GM21723 (cell line): ENCODE measurements around the gene LRPAP1.
"Not testable (repeated sequence)": the region's sequence is repeated elsewhere in the genome, so short reads cannot be mapped to it uniquely, and the experiment has no call there.

Experiments
- ATAC-seq: cut with Tn5 transposase; IDR thresholded peaks from one replicate; pipeline ENCODE4 v1.9.1; 2021; ENCODE audit warnings: mild to moderate bottlenecking, moderate library complexity; ENCODE audit not compliant: unreplicated experiment

Gene LRPAP1

GRCh38 chr4:3531879-3532750, at the start of gene LRPAP1:
TSS of gene LRPAP1 (minus strand) at chr4:3532422. CDS start at chr4:3532412, 10 bp downstream.
- ATAC-seq = peak; percentile 81

DNA sequence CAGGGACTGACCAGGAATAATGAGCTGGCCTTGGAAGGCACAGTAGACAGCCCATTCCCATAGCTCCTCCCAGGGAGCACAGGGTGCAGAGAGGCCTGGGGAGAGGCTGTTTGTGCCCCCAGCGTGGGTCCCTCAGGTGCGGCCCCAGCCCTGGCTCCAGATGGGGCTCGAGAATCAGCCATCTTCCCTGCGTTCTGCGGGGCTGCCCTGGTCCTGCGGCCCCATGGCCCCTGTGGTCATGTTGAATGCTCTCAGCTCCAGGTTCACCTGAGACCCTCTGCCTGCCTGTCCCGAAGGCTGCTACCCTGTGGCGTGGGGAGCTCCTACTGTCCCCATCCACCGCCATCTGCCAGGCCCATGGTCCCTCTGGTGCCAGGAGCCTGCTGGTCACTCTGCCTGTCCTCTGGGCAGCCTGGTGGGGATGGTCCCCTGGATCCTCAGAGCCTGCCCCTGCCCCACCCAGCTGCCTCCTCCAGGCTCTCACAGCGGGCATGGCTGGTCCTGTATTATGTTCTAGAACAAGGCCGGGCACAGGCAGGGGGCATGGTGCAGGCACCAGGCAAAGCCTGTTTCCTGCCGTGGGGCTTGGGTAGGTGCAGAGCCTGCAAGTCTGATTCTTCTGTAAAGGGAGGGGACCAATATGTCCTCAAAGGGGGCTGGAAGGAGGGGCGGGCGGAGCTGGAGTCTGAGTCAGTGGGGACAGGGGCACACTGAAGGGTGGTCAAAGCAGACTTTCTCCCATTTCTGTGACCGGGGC, 49.3 kb upstream of the LRPAP1 start:
- ATAC-seq = not testable (repeated sequence)

- not testable (repeated sequence) for ATAC-seq
Observed at GRCh38 chr4:3580859-3581258, 48.6 kb upstream of the LRPAP1 start.

- ATAC-seq = not testable (repeated sequence)
Observed at GRCh38 chr4:3578527-3579144, 46.4 kb upstream of the LRPAP1 start.

DNA sequence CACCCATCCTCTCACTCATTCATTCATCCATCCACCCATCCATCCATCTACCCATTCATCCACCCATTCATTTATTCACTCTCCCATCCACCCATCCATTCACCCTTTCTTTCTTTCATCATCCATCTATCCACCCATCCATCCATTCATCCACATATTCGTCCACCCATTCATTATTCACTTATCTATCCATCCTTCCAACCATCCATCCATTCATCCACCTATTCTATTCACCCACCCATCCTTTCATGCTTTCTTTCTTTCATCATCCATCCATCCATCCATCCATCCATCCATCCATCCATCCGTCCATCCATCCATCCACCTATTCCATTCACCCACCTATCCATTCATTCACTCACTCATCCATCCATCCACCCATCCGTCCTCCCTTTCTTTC, 45.8 kb upstream of the LRPAP1 start:
- ATAC-seq = not testable (repeated sequence)

DNA sequence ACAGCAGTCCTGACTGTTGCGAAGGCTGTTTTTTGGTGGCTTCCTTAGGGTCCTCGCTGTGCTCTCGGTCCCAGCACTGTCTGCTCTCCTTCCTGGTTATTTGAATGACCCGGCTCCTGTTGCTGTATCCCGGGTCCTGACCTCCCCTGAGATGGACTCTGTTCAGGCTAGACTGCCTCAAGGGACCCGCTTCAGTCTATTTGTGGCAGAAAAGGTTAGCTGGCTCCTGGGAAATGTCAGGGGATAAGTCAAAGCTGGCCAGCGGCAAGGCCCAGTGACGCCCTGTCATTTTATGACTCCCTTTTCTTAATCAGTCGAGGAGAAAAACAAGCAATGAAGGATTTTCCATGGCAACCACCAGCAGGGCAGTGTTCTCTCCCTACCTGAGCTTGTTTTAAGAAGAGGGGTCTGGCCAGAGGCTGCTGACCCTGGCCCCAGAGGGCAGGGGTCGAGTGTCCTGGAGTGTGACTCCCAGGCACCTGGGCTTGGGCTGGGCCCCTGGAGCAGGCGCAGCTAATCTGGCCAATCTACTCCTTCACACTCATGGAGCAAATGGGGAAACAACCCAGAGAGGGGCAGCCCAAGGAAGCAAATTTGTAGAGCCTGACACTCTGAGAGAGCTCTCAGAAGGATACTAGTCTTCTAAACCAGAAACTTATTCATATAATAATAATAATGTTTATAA, 45.1 kb upstream of the LRPAP1 start:
- ATAC-seq = not testable (repeated sequence)

DNA sequence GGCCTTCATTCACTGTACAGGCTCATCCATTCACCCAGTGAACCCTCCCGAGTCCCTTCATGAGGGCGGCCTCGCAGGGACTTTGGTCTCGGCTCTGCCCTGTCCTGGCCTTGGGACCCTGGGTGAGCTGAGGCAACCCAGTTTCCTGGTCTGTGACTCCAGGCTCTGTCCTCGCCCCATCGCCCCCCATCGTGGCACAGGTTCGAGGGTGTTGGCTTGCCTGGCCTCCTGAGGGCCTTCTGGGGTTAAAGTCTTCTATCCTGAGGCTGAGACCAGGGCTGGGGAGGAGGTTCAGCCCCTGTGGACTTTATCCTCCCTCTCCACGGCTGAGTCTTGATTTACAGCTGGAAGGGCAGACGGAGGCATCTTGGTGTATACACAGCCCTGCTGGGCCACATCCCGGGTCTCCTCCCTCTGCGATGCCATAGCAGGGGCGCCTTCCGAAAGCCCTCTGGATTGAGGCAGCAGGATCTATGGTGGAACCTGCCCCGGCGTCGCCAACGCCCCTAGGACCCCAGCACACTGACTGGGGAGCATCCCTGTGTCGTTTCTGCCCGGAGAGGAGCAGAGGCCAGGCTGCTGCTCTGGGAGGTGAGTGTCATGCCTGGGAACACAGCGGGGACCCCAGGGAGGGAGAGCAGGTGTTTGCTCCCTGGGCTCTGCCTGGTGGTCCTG, 44.4 kb upstream of the LRPAP1 start:
- not testable (repeated sequence) for ATAC-seq

DNA sequence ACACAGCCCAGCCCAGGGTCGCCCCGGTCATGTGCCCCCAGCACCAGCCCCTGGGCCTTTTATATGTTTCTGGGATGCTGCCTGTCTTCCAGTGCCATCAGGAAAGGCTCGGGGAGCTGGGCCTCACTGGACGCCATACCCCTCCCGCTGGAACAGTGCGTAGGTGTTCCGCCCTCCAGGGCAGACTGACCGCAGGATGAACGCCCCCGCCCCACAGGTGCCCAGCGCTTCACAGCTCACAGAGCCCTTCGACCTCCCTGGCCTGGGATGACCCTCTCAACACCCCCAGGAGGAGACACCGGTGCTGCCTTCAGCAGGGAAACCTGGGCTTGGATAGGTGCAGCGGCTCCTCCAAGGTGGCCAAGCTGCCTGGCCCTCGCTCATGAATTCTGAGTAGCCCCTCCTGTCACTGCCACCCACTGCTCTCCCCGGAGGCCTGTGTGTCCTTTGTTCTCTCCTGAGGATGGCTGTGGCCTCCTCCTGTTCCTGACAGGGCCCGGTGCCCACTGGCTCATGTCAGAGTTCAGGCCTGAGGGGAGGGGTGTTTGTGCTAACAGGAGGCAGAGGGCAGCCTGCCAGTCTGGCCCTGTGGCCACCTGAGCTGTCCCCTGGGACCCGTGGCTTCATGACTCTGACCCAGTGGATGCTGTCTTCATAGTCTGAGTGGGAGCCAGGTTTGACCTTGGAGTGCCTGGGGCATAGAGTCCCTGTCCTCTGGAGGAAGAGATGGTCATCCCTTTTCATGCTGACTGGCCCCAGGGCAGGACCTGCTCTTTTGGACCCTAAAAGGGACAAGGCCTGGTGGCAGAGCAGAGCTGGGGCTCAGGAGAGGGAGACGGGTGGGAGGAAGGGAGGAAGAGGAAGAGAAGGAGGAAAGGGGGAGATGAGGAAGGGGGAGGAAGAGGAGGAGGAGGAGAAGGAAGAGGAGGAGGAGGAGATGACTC, 43.5 kb upstream of the LRPAP1 start:
- ATAC-seq = not testable (repeated sequence)

GRCh38 chr4:3574865-3575264, 42.6 kb upstream of the LRPAP1 start:
- not testable (repeated sequence) for ATAC-seq

- not testable (repeated sequence) for ATAC-seq
Observed at GRCh38 chr4:3574346-3574745, 42.1 kb upstream of the LRPAP1 start.

- no peak for ATAC-seq
Observed at GRCh38 chr4:3573131-3573530, 40.9 kb upstream of the LRPAP1 start.

GRCh38 chr4:3572363-3572762, 40.1 kb upstream of the LRPAP1 start:
- no peak for ATAC-seq

GRCh38 chr4:3571921-3572320, 39.7 kb upstream of the LRPAP1 start:
- no peak for ATAC-seq

- not testable (repeated sequence) for ATAC-seq
Observed at GRCh38 chr4:3570923-3571322, 38.7 kb upstream of the LRPAP1 start.

GRCh38 chr4:3569611-3570010, 37.4 kb upstream of the LRPAP1 start:
- ATAC-seq = not testable (repeated sequence)

GRCh38 chr4:3566701-3567100, 34.5 kb upstream of the LRPAP1 start:
- not testable (repeated sequence) for ATAC-seq

GRCh38 chr4:3566301-3566700, 34.1 kb upstream of the LRPAP1 start:
- ATAC-seq = not testable (repeated sequence)

DNA sequence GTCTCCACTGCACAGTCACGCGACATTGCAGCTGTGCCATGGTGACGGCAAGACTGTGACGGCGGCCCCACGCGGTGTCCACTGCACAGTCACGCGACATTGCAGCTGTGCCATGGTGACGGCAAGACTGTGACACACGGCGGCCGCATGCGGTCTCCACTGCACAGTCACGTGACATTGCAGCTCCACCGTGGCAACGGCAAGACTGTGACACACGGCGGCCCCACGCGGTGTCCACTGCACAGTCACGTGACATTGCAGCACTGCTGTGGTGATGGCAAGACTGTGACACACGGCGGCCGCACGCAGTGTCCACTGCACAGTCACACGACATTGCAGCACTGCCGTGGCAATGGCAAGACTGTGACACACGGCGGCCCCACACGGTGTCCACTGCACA, 32.7 kb upstream of the LRPAP1 start:
- ATAC-seq = not testable (repeated sequence)

DNA sequence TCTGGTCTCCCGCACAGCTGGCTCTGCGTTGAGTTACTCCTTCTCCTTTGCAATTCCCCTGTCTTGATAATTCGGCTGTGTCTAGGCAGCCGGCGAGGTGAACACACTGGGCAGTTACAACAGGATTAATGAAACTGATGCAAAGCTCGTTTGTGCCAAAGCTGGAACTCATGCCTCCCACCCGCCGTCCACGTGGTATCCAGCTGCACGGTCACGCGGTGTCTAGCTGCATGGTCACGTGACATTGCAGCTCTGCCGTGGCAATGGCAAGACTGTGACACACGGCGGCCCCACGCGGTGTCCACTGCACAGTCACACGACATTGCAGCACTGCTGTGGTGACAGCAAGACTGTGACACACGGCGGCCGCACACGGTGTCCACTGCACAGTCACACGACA, 31.2 kb upstream of the LRPAP1 start:
- ATAC-seq = no peak
